Measurements from ENCODE around the gene APOA4.
"Not testable (repeated sequence)": the region's sequence is repeated elsewhere in the genome, so short reads cannot be mapped to it uniquely, and the experiment has no call there.

The APOA4 gene

DNA sequence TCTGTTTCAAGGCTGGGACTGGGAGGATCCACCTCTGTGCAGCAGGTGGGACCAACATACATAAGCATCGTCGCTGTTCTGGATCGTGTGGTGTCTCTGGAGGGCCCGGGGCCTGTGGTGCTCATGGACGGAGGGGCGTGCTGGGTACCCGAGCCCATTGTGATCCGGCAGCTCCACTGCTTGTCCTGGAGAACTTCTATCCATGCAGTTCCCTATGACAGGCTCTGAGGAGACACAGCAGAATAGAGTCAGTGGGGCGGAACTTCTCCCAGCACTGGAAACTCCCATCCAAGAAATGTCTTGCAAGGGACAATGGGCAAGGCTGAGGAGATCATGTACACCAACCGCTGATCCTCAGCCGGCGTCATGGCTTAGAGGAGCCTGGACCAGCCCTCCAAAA lies 26.0 kb upstream of the APOA4 start:
- no peak for DNase-seq (ENCODE audit: low spot score)

DNA sequence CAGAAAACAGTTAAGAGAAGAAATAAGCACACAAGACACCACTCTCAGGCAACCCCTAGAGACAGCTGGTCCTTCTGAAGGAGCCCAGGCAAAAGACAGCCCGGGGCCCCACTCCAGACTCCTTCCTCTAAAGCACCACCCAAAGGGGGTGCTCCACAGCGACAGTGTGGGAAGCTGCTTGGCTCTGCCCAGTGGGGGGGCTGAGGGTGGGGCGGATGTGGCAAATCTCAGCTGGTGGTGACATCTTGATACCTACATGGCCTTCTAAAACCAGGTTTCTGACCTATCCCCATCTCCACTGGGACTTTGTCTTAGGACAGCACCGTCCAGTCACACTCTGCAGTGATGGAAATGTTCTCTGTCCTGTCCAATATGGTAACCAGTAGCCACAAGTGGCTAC lies 24.5 kb upstream of the APOA4 start:
- no peak for DNase-seq (ENCODE audit: low spot score)

DNA sequence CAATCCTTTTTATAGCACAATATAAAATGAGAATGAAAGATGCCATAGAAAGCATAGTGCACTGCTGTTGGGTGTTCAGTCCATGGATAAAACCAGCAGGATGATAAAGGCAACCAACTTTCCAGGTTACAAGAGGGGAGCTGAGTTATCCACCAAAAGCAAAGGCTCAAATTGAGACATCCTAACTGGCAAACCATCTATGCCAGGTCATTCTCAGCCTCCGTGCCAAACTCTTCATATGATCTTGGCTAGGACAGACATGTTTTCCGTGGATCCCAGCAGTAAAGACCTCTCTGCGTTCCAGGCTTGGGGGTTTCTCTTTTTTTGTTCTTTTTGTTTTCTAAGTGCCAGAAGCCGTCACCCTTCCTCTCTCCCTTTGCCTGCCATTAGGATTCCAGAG lies 21.6 kb upstream of the APOA4 start:
- DNase-seq (ENCODE audit: low spot score): no peak

DNA sequence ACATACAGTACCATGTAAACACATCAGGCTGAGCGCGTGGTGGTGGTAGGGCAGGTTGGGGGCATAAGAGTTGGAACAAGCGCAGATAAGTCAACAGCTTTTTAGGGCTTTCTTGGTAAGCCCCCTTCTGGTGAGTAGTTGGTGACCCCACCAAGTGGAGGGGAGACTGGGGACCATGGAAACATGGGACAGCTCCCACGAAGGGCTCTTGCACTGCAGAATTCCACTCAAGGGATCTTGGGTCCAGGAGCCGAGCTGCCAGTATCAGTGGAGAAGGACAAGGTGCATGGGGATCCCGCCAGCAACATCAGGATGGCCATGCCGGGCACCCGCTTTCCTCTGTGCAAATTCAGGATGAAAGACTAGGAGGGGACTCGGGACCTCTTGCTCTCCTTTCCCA lies 20.6 kb upstream of the APOA4 start:
- no peak for DNase-seq (ENCODE audit: low spot score)

DNA sequence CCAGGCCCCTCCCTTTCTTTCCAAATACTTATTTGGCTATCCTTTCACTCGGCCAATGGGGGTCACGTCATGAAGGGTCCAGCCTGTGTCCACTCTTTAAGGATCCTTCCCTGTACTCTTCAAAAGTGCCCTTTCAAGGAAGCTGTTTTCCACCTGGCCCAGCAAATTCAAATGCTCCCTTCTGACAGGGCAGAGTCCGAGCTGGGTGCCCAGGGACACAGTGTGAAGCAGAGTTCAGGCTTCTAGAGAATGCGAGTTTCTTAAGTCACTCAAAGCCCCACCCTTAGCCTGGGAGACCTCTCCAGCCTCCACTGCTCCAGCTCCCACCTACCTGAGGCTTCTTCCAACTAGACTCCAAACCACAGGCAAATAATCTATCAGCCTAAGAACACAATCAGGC lies 19.8 kb upstream of the APOA4 start:
- DNase-seq (ENCODE audit: low spot score): no peak

DNA sequence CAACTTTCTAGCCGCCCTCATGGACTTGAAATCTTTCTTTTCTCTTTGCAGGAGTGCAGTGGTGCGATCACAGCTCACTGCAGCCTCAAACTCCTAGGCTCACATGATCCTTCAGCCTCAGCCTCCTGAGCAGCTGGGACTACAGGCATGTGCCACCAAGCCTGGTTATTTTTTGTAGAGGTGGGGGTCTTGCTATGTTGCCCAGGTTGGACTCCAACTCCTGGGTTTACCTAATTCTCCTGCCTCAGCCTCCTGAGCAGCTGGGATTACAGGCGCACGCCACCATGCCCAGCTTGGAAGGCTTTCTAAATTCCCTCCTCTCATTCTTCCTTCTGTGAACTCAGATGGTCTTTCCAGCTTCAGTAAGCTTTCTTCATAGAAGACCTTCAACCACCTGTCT lies 19.0 kb upstream of the APOA4 start:
- no peak for DNase-seq (ENCODE audit: low spot score)

DNA sequence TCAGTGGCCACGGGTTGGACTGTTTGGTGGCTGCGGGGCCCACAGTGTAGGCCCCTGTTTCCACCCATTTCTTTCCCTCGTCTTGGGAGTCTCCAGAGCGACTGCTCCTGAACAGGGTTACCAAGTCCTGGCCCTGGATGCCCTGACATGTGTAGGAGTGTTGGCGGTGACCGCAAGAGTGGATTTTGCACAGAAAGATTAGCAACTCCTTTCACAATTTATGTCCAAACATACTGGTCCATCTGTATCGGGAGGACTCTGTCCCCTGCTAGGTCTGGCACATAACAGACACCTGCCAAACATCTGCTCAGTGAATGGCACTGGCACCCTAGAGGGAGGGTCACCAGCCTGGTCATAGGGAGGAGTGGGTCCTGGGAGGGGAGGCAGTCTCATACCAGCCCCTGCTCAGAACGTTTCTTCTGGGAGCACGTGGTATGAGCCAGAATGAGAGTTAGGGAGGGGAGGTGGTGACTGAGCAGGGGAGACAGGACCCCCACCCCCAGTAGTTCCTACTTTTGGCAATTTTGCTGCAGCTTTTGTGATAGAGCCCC lies 17.7 kb upstream of the APOA4 start:
- DNase-seq (ENCODE audit: low spot score): no peak

DNA sequence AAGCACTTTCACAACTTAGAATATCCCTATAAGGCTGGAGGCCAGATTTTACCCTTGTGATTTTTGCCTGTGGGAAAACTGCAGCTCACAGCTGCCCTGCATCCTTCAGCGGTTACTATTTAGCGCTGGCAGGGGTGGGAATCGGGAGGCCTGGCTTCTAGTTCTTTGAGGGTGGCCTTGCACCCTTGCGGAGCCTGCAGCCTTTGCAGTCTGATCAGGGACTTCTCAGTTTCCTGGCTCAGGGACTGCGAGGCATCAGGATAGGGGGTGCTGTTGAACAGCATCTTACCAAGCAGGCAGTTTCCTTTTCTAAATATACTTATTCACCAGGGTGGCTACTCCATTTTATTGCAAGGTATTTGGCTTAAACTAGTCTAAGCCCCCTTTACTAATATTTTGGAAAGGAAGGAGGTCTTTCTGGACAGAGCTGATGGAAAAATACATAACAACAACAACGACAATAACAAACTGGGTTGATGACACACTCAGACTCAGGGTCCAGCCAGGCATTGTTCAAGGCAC lies 17.2 kb upstream of the APOA4 start:
- DNase-seq (ENCODE audit: low spot score): no peak

DNA sequence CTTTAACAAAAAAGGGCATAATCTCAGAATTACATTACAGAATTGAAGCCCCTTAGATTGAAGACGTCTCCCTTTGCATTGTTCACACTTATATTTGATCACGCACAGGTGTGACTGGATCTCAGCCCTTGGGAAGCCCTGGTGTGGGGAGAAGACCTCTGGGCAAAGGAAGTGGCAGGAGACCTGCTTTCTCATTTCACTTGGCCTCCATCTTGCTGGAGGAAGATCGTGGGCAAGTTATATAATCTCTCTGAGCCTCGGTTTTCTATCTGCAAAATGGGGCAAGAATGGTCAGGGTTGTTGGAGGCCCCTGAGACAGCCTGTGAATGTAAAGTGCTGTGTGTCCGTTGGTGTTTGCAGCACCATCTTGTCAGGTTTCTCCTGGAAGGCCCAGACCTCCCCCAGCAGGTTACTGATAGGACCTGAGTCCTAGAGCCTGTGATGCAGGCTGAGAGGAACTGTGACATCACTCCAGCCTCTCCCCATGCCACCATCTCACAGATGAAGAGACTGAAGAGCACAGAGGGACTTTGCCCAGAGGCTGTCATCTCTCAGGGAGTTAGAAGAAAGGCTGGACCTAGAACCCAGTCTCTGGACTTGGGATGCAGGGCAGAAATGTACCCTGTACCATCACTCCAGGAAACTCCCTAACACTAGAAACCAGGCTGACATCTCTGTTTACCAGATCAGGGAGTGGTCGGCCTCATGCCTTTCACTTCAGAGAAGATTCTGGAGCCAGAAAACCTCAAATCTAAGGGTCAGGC lies 15.4 kb upstream of the APOA4 start:
- no peak for DNase-seq (ENCODE audit: low spot score)

DNA sequence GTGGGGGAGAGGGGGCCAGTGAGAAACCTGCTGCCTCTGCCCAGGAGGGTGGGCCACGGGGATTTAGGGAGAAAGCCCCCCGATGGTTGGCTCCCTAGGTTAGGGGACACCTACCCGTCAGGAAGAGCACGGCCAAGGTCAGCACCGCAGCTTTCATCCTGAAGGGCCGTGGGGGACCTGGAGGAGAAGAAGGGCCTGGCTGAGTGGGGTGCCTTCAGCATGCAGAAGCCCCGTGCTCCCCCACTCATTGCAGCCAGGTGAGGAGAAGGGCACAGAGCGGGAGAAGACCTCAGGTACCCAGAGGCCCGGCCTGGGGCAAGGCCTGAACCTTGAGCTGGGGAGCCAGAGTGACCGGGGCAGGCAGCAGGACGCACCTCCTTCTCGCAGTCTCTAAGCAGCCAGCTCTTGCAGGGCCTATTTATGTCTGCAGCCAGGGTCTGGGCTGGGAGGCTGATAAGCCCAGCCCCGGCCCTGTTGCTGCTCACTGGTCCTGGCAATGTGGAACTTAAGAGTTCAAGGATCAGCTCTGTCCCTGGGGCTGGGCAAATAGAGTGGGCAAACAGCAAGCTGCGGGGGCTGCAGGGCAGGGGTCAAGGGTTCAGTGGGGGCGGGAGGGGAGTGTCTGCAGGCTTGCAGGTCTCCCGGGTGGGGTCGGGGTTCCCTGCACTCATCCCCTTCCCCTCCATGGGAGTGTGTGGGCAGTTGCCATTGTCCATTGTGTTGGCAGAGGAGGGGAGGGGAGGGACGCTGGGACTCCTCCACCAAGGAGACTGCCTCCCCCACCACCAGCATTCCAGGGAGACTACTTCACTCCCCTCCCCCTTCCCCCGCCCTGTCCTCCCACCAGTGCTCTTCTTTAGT lies 14.4 kb upstream of the APOA4 start, which contains the start of gene APOA1:
TSS of gene APOA1 (minus strand) at position 392 of the 861 bp plus-strand sequence. CDS start at position 157, 235 bp downstream.
- DNase-seq (ENCODE audit: low spot score): no peak

DNA sequence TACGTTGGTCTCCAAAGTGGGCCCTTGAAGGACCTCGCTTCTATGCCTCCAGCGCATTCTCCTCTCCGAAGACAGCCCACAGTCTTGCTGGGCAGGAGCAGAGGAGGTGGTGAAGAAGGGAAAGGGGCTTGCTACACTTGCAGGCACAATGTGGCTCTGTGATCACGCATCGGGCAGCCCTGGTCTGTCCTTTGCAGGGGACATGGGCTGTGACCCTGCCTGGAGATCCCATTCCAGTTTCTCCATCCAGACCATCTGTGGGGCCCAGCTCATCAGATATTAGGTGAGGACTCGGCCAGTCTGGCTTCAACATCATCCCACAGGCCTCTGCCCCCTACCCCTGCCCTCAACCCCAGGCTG lies 13.5 kb upstream of the APOA4 start:
- no peak for DNase-seq (ENCODE audit: low spot score)

DNA sequence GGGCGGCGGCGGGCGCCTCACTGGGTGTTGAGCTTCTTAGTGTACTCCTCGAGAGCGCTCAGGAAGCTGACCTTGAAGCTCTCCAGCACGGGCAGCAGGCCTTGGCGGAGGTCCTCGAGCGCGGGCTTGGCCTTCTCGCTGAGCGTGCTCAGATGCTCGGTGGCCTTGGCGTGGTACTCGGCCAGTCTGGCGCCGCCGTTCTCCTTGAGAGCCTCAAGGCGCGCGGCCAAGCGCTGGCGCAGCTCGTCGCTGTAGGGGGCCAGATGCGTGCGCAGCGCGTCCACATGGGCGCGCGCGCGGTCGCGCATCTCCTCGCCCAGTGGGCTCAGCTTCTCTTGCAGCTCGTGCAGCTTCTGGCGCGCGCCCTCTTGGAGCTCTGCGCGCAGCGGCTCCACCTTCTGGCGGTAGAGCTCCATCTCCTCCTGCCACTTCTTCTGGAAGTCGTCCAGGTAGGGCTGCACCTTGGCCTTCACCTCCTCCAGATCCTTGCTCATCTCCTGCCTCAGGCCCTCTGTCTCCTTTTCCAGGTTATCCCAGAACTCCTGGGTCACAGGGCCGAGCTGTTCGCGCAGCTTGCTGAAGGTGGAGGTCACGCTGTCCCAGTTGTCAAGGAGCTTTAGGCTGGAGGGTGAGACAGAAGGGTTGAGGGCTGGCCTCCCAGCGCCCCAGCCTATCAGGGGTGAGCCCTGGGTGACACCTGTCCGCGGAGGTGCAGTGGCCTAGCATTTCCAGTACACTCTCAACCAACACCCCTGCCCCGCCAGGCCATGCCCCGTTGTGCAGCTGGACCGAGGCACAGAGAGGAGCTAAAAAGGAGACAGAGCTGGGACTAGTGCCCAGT lies 12.9 kb upstream of the APOA4 start:
- peak; percentile 29 for DNase-seq (ENCODE audit: low spot score)

DNA sequence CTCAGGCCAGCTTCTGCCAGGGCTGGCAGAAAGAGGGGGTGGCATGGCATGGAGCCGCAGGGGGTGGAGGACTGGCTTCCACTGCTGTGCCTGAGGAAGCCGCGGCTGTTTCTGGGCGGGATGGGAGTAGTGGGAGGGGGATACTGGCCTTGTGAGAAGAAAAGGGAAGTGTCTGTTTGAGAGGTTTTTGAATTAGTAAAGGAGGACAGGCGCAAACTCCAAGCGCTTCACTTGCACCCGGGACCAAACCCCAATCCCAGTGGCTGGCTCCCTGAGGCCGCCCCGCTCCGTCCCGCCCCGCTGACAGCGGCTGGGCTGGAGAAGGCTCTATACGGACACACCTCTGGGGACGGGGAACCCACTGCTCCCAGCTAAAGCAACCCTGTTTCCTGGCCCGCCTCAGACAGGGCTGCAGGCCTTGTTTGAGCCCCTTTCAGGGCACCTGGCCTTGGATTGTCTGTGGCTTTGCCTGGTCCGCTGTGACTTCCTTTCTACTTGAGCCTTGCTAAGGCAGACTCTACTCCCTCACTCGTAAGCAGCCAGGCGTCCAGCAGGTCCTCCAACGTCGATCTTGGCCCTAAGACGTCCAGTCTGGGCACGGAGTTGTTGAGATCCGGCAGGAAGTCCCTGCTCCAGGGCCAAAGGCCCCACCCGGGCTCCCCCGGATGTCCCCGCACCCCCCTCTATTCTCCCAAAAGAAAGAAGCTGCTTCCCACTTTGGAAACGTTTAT lies 12.1 kb upstream of the APOA4 start:
- DNase-seq (ENCODE audit: low spot score): no peak

DNA sequence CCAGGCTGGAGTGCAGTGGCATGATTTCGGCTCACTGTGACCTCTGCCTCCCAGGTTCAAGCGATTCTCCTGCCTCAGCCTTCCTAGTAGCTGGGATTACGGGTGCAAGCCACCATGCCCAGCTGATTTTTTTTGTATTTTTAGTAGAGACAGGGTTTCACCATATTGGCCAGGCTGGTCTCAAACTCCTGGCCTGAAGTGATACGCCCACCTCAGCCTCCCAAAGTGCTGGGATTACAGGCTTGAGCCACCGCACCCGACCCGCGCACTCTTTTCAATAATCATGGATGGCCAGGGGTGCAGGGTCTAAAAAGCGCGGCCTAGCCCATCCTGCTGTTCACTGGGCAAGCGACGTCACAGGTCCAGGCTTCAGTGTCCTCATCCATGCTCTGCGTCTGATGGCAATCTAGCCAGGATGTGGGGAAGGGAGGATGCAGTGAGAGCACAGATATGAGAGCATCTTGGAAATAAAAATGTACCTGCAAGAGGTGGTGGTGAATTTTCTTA lies 11.5 kb upstream of the APOA4 start:
- DNase-seq (ENCODE audit: low spot score): not testable (repeated sequence)

DNA sequence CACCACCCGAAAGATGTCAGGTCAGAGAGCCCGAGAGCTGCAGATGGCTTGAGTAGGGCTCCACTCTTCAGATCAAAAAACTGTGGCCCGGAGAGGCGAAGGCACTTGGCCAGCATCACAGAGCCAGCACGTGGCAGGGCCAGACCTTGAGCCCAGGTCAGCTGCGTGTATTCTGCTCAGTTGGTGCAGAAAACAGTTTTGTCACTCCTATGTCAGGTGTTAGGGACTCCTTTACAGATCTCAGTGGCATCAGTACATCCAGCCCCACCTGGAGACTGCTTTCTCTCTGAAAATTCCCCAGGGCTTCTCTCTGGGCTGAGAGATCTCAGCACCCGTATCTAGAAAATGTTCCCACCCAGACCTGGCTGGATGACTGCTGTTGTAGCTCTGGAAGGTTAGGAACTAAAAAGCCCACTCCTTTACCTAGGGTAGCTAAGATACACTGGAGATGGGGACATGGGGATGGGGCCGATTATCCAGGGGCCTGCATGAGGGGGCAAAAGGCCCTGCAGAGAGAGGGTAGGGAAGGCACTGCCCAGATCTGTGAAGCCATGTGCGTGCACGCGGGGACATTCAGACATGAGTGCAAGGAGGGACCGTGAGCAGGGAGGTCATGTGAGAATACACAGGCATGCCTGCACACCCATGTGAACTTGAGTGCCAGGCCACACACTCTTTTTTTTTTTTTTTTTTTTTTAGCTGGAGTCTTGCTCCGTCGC lies 10.9 kb upstream of the APOA4 start:
- no peak for DNase-seq (ENCODE audit: low spot score)

DNA sequence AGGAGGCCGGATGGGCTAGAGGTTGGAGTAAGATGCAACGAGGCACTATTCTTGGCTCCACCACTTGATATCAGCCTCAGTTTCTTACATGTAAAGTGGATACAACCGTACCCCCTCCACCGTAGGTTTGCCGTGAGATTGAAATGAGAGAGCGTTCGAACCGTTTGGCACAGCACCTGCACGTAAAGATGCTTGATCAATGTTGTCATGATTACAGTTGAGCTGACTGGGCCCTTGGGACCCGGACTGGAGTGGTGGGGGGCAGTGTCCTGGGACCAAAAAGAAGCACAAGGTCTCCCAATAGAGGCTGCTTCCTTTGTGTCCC lies 10.3 kb upstream of the APOA4 start:
- DNase-seq (ENCODE audit: low spot score): no peak

DNA sequence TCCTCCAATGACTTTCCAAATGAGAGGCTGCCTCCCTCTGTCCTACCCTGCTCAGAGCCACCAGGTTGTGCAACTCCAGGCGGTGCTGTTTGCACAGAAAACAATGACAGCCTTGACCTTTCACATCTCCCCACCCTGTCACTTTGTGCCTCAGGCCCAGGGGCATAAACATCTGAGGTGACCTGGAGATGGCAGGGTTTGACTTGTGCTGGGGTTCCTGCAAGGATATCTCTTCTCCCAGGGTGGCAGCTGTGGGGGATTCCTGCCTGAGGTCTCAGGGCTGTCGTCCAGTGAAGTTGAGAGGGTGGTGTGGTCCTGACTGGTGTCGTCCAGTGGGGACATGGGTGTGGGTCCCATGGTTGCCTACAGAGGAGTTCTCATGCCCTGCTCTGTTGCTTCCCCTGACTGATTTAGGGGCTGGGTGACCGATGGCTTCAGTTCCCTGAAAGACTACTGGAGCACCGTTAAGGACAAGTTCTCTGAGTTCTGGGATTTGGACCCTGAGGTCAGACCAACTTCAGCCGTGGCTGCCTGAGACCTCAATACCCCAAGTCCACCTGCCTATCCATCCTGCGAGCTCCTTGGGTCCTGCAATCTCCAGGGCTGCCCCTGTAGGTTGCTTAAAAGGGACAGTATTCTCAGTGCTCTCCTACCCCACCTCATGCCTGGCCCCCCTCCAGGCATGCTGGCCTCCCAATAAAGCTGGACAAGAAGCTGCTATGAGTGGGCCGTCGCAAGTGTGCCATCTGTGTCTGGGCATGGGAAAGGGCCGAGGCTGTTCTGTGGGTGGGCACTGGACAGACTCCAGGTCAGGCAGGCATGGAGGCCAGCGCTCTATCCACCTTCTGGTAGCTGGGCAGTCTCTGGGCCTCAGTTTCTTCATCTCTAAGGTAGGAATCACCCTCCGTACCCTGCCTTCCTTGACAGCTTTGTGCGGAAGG lies 9.5 kb upstream of the APOA4 start:
- no peak for DNase-seq (ENCODE audit: low spot score)

DNA sequence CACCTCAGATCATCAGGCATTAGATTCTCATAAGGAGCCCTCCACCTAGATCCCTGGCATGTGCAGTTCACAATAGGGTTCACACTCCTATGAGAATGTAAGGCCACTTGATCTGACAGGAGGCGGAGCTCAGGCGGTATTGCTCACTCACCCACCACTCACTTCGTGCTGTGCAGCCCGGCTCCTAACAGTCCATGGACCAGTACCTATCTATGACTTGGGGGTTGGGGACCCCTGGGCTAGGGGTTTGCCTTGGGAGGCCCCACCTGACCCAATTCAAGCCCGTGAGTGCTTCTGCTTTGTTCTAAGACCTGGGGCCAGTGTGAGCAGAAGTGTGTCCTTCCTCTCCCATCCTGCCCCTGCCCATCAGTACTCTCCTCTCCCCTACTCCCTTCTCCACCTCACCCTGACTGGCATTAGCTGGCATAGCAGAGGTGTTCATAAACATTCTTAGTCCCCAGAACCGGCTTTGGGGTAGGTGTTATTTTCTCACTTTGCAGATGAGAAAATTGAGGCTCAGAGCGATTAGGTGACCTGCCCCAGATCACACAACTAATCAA lies 8.8 kb upstream of the APOA4 start:
- DNase-seq (ENCODE audit: low spot score): no peak
